HG03196 (cell line): ENCODE data around the gene EPB41.
"Not testable (repeated sequence)": the region's sequence is repeated elsewhere in the genome, so short reads cannot be mapped to it uniquely, and the experiment has no call there.

ENCODE experiments used
- ATAC-seq: cut with Tn5 transposase; IDR thresholded peaks from one replicate; pipeline ENCODE4 v1.9.1; 2021; ENCODE audit not compliant: unreplicated experiment

EPB41 gene

DNA sequence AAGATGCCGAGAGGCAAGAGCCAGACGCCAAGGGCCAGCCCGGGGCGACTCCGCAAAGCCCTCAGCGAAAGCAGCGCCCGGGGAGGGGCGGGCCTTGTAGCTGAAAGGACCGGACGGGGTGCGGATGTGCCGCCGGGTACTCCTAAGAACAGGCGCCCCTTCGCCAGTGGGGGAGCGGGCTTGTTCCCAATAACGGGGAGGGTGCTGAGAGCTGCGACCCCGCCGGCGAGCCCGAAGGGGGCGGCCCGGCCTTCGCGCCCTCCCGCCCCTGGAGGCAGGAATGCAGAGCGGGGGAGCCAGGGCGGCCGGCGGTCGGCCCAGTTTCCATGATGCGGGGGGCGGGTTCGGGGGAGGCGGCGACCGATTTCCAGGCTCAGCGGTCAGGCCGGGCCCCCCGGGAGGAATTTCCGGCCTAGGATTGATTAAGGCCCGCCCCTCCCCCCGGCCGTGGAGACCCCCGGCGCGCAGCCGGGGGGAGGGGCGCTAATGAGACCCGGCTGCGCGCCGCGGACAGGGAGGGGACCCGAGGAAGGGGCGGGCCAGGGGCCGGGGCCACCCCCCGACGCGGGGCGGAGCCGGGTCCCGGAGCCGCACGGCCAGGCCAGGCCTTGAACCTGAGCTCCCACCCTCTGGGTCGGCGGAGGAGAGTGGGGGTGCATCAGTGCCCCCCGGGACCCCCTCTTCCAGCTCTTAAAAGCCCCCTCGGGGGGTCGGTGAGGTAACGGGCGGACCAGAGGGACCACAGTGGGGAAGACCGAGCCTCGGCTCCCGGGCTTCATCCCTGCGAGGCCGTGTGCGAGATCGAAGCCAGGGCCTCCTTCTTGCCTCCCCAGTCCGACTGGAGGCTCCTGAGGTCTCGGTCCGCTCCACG, 210.2 kb downstream of the EPB41 start:
- no peak for ATAC-seq

DNA sequence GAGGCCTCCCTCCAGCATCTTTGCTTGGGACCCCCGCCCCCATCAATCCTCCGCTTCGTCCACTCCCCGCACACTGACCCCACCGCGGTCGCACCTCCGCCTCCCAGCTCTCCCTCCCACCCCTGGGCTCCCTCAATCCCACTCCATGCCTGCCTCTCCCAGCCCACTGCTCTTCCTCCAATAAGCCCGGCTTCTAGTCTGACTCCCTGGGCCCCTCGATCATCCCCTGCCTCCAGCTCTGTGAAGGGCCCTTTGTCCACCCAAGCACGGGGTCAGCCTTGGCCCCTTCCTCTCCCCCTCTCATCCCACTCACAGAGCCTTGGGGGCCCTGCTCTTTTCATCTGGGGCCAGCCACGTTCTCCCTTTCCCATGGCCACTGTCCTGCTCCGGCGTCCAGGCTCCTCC, 210.9 kb downstream of the EPB41 start:
- ATAC-seq, result no peak

- ATAC-seq, result no peak
Measured at GRCh38 chr1:29125788-29126187, 211.4 kb downstream of the EPB41 start.

- ATAC-seq, result no peak
Measured at GRCh38 chr1:29126198-29126597, 211.8 kb downstream of the EPB41 start.

DNA sequence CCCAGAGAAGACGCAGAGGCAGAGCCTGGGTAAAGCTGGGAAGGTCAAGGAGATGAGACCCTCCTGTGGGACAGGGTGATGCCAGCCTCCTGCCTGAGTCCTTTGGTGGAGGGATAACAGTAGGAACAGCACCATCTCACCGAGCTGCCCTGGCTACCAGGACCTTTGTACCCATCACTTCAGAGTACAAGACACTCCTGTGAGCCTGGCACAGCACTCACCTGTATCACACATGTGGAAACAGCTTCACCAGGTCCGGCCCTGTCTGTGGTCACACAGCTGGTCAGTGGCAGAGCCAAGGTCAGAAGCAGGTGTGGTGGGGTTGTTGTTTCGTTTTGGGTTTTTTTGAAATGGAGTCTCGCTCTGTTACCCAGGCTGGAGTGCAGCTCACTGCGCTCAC, 214.4 kb downstream of the EPB41 start:
- no peak for ATAC-seq

- no peak for ATAC-seq
Measured at GRCh38 chr1:29129916-29130315, 215.5 kb downstream of the EPB41 start.

DNA sequence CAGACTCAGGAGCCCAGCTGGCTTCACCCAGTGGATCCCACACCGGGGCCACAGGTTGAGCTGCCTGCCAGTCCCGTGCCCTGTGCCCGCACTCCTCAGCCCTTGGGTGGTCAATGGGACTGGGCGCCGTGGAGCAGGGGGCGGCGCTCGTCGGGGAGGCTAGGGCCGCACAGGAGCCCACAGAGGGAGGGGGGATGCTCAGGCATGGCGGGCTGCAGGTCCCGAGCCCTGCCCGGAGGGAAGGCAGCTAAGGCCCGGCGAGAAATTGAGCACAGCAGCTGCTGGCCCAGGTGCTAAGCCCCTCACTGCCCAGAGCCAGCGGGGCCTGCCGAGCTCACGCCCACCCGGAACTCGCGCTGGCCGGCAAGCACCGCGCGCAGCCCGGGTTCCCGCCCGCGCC, 216.7 kb downstream of the EPB41 start:
- not testable (repeated sequence) for ATAC-seq

- ATAC-seq, result no peak
Measured at GRCh38 chr1:29133861-29134694, 219.7 kb downstream of the EPB41 start.

GRCh38 chr1:29134695-29135028, 220.3 kb downstream of the EPB41 start:
- no peak for ATAC-seq

- ATAC-seq, result no peak
Measured at GRCh38 chr1:29136391-29136915, 222.1 kb downstream of the EPB41 start.

DNA sequence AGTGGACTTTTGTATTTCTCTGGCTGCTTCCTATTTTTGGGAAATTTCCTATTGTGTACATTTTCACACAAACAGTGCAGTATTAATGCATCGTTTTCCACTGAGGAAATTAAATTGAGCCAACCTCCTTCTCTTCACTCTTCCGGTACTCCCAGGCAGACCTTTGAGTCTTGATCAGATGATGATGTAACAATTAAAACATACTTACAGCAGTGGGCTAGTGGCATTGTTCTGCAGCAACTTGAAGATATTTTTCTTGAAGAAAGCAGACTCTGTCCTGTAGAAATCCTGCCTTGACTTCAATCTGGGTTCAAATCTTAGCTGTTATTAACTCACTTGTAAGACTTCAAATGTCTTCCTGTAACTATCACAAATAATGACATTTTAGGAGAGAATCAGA, 228.3 kb downstream of the EPB41 start:
- ATAC-seq, result no peak

DNA sequence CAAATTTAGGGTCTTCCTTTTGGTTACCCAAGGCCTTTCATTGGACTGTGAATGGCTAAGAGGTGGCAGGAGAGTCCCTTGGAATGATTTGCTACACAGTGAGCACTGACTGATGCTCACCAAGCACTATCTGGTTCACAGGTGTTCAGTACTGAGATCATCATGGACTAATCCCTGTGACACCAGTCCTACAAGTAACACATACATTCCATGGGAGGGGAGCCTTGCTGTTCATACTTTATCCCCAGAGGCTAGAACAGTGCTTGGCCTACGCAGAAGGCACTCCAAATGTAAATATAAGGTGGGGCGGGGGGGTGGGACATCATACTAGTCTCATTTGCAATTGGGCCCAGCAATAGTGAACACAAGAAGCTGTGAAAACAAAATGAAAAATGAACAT, 229.8 kb downstream of the EPB41 start:
- no peak for ATAC-seq

DNA sequence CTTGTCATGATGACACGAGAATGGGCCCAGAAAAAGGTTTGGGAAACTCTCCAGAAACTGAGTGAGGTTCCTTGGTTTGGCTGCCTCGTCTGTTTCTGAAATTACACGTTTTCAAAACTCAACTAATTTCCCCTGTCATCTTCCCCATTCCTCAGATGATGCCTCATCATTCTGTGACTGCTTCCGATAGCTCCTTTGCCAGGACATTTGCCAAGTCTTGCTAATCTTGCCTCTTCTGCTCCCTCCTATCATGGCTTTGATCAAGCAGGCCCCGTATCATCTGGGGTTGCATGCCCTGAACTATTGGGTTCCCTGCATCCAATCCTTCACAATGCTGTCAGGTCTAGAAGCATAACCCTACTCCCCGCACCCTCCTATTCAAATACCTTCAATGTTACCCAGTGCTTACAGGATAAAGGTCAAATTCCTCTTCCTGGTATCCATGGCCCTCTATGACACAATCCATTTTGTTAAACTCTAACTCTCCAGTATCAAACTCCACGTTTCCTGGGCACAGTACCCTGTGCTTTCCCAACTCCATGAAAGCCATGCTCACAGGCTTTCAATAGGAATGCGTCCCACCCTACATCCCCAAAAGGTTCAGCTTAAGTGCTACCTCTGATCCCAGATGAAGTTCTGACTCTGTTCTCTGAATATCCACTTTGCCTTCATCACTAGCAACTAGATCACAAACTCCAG, 231.5 kb downstream of the EPB41 start:
- no peak for ATAC-seq

GRCh38 chr1:29148656-29149491, 234.5 kb downstream of the EPB41 start:
- ATAC-seq, result no peak

GRCh38 chr1:29150346-29150745, 236.0 kb downstream of the EPB41 start:
- ATAC-seq, result not testable (repeated sequence)

GRCh38 chr1:29152046-29152805, 237.9 kb downstream of the EPB41 start:
- no peak for ATAC-seq

DNA sequence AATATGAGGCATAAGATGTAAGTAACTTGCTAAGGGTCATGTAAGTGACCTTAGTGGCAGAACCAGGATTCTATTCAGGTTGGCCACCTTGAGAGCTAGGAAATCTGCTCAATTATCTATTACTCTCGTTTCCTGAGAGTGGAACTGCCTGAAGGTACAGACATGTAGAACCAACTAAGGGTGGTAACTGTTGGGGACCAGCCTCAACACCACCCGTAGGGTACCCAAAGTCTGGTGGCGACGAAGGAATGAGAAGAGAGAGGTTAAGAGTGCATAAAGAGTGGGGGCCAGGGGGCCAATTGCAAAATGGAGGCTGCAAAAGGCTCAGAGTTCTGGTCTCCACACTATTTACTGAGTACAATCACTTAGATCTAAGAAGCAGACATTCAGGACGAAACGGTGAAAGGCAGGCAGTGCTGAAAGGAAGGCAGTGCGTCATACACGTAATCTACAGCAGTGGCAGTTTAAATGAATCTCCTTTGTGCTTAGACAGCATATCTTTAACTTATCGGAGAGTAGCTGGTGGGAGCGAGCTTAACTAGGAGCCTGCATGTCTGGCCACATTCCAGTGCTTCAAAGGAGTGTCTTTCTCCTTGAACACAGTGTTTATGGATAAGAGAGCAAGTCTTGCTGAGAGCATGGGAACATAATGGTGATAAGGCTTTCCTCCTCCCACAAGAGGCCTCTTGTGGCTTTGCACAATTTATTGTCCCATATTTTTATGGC, 242.3 kb downstream of the EPB41 start:
- ATAC-seq, result no peak

DNA sequence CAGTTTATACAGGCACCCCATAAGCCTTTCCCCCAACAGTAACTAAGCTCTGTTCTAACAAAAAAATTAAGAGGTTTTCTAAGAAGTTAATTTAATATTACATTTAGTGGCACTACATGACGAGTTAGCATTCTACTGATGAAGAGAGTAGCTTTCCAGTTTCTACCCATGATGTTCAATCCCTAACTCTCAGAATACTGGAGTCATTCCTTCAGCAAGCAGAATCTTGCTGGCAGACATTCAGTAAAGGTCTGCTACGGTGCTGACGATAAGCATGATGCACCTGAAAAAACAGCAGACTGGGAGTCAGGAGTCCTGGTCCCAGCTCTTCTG, 242.9 kb downstream of the EPB41 start:
- ATAC-seq, result no peak

DNA sequence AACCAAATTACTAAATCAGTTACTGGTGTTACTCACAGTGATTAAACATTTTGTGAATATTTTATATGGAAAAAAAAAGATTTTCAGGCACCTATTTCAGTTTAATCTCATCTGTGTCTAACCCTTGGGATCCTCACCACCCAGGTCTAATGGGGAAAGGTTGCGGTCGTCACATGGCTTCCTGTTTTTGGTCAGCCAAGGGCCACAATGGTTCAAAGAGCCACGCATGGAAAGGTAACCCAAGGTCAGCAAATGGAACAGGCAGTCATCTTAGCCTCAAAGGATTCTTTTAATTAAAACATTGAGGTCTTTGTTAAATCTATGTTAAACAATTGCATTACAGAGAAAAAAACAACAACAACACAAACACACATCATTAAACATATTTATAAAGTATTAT, 245.4 kb downstream of the EPB41 start:
- no peak for ATAC-seq
